ENCODE measurements around the gene ADGRD1. TPM values are rescaled to one million over a fixed set of nuclear protein-coding genes. Genes with fewer than 3 reads are reported as not detected.

ADGRD1 gene
- total and polyA plus RNA-seq, 8 donors, result 1.4 to 7.3 (median 5.2) TPM

DNA sequence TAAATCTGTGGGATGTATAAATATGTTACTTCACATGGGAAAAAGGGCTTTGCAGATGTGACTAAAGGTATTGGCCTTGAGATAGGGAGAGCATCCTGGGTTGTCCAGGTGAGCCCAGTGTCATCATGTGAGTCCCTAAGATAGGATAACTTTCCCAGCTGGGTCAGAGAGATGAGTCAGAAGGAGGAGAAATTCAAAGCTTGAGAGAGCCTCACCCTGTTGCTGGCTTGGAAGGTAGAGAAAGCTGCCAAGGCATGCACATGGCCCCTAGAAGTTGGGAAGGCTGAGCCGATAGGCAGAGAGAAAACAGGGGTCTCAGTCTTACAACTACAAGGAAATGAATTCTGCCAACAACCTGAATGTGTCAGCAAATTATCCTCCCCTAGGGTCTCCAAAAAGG, 213.0 kb downstream of the ADGRD1 start:
- DNase-seq, result no peak
- Histone ChIP-seq H3K4me3 (no peak overlapping the region), H3K27ac (no peak overlapping the region), H3K4me1 (no peaks in the 10 kb centered on the region), H3K27me3 (peaks cover 0 to 8% (median 0%) of the 10 kb centered on the region in 4 donors), H3K9me3 (no peaks in the 10 kb centered on the region), H3K36me3 (no peaks in the 10 kb centered on the region)
- intact Hi-C loops (cut with DNase I), result no loop called here
- ATAC-seq, result no peak
- TF ChIP-seq, protein P1, sequence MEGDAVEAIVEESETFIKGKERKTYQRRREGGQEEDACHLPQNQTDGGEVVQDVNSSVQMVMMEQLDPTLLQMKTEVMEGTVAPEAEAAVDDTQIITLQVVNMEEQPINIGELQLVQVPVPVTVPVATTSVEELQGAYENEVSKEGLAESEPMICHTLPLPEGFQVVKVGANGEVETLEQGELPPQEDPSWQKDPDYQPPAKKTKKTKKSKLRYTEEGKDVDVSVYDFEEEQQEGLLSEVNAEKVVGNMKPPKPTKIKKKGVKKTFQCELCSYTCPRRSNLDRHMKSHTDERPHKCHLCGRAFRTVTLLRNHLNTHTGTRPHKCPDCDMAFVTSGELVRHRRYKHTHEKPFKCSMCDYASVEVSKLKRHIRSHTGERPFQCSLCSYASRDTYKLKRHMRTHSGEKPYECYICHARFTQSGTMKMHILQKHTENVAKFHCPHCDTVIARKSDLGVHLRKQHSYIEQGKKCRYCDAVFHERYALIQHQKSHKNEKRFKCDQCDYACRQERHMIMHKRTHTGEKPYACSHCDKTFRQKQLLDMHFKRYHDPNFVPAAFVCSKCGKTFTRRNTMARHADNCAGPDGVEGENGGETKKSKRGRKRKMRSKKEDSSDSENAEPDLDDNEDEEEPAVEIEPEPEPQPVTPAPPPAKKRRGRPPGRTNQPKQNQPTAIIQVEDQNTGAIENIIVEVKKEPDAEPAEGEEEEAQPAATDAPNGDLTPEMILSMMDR (IDR thresholded peaks at IDR 0.05), result no peak
- no peak for FAIRE-seq
- WGBS, 2 donors, result 74 to 84% methylated on average over 1 of the region's 1 CpG

- 41 to 54% methylated on average over 5 of the region's 5 CpGs for WGBS, 2 donors
- H3K27ac ChIP-seq, result no peak overlapping the region
These were observed 213.6 kb downstream of the ADGRD1 start for GRCh38 chr12:131167334-131167733.

GRCh38 chr12:131171029-131171428, 217.3 kb downstream of the ADGRD1 start:
- WGBS, 2 donors, result 47 to 58% methylated on average over 4 of the region's 4 CpGs
- intact Hi-C loops (cut with DNase I), result no loop called here
- no peaks in the 10 kb centered on the region for H3K9me3 ChIP-seq
- DNase-seq (no peak), ATAC-seq (no peak), FAIRE-seq (no peak)
- no peaks in the 10 kb centered on the region for H3K4me1 ChIP-seq
- no peaks in the 10 kb centered on the region for H3K36me3 ChIP-seq
- TF ChIP-seq, protein P1 (IDR thresholded peaks at IDR 0.05), result no peak
- H3K4me3 ChIP-seq, result no peak overlapping the region
- peaks cover 0 to 3% (median 0%) of the 10 kb centered on the region in 4 donors for H3K27me3 ChIP-seq
- H3K27ac ChIP-seq, result no peak overlapping the region

More at GRCh38 chr12:131167334-131167733, 213.6 kb downstream of the ADGRD1 start:
- Histone ChIP-seq H3K9me3 (no peaks in the 10 kb centered on the region), H3K36me3 (no peaks in the 10 kb centered on the region), H3K27me3 (peaks cover 0 to 9% (median 0%) of the 10 kb centered on the region in 4 donors), H3K4me3 (no peak overlapping the region), H3K4me1 (no peaks in the 10 kb centered on the region)
- DNase-seq (no peak), ATAC-seq (peak in 1 of 4 donors; percentile 67), FAIRE-seq (no peak)
- intact Hi-C loops (cut with DNase I), result no loop called here
- TF ChIP-seq, protein P1 (IDR thresholded peaks at IDR 0.05), result no peak

DNA sequence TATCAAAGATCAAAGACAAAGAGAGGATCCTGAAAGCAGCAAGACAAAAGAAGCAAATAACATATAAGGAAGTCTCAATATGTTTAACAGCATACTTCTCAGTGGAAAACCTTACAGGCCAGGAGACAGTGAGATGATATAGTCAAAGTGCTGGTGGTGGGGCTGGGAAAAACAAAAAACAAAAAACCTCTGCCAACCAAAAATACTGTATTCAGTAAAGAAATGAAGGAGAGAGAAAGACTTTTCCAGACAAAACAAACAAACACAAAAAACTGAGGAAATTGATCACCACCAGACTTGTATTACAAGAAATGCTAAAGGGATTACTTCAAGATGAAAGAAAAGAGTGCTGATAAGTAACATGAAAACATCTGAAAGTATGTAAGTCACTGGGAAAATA, 221.2 kb downstream of the ADGRD1 start:
- ATAC-seq (no peak), DNase-seq (no peak), FAIRE-seq (no peak)
- H3K9me3 ChIP-seq, result no peaks in the 10 kb centered on the region
- intact Hi-C loops (cut with DNase I), result no loop called here
- TF ChIP-seq, protein P1 (IDR thresholded peaks at IDR 0.05), result no peak
- peaks cover 0 to 3% (median 0%) of the 10 kb centered on the region in 4 donors for H3K27me3 ChIP-seq
- no peaks in the 10 kb centered on the region for H3K36me3 ChIP-seq
- no peak overlapping the region for H3K4me3 ChIP-seq
- H3K4me1 ChIP-seq, result no peaks in the 10 kb centered on the region
- no peak overlapping the region for H3K27ac ChIP-seq

- intact Hi-C loops (cut with DNase I), result no loop called here
- H3K36me3 ChIP-seq, result no peaks in the 10 kb centered on the region
- TF ChIP-seq, protein P1 (IDR thresholded peaks at IDR 0.05), result no peak
- H3K4me3 ChIP-seq, result no peak overlapping the region
- FAIRE-seq (no peak), ATAC-seq (no peak), DNase-seq (no peak)
- H3K9me3 ChIP-seq, result no peaks in the 10 kb centered on the region
- no peak overlapping the region for H3K27ac ChIP-seq
- H3K27me3 ChIP-seq, result peaks cover 0 to 3% (median 0%) of the 10 kb centered on the region in 4 donors
- H3K4me1 ChIP-seq, result no peaks in the 10 kb centered on the region
These were observed 222.6 kb downstream of the ADGRD1 start for GRCh38 chr12:131176266-131176665.

Data from pancreas (tissue), 10 donors.